K562 (cell line): ENCODE data around the gene SERPING1. TPM values are rescaled to one million over a fixed set of nuclear protein-coding genes. Genes with fewer than 3 reads are reported as not detected.

ENCODE experiments used
- ARHGAP35 ChIP-seq: fragments of 450-650 bp; IDR thresholded peaks from 2 replicates; pipeline ENCODE4 v1.6.1; 2018; ENCODE audit not compliant: partially characterized antibody
- CHD4 ChIP-seq: fragments of 200-600 bp; sonication (generic); IDR thresholded peaks from 3 replicates; pipeline ENCODE4 v1.6.1; 2012; ENCODE audit warnings: low read depth, mild to moderate bottlenecking, mixed read lengths, low read length, inconsistent platforms; ENCODE audit not compliant: insufficient read depth, insufficient replicate concordance, poor library complexity, severe bottlenecking
- DDX20 ChIP-seq: fragments of 450-650 bp; IDR thresholded peaks from 2 replicates; pipeline ENCODE4 v1.6.1; 2016; ENCODE audit warnings: missing genetic modification characterization, low read depth, mild to moderate bottlenecking, missing compliant biosample characterization, moderate library complexity
- FOXM1 ChIP-seq, 2 experiments: fragments of 450-650 bp in 1 of 2; sonication (generic) in 1 of 2; formaldehyde crosslinking in 1 of 2; IDR thresholded peaks; 2 replicates each; pipeline versions ENCODE4 v1.6.1 to v1.9.0; 2017 to 2022; ENCODE audit warnings: low read depth in 2 of 2, mild to moderate bottlenecking in 2 of 2, missing genetic modification reagents in 1 of 2, moderate library complexity in 1 of 2
- GABPA ChIP-seq: fragments of 200-800 bp; sonication (Bioruptor generic); conservative IDR thresholded peaks from 2 replicates; pipeline ENCODE4 v1.6.1; 2016; ENCODE audit warnings: low read depth, missing genetic modification characterization, missing compliant biosample characterization
- ID3 ChIP-seq, 2 experiments: fragments of 250-450 bp in 1 of 2; fragments of 450-650 bp in 1 of 2; sonication (Bioruptor Pico) in 1 of 2; IDR thresholded peaks; 2 replicates each; pipeline versions ENCODE4 v1.6.1 to v1.8.0; 2016 to 2021; ENCODE audit warnings: mild to moderate bottlenecking in 2 of 2, moderate library complexity in 2 of 2, missing compliant biosample characterization in 1 of 2, missing genetic modification characterization in 1 of 2
- ILF3 ChIP-seq: fragments of 450-650 bp; IDR thresholded peaks from 2 replicates; pipeline ENCODE4 v1.6.1; 2018; ENCODE audit warnings: antibody characterized with exemption, mild to moderate bottlenecking, moderate library complexity, borderline replicate concordance
- MAFF ChIP-seq: IDR thresholded peaks from 2 replicates; pipeline ENCODE4 v1.6.1; 2012; ENCODE audit warnings: low read length, improper control_type of control experiment
- NFYB ChIP-seq: IDR thresholded peaks from 2 replicates; pipeline ENCODE4 v1.6.1; 2011; ENCODE audit warnings: mild to moderate bottlenecking, moderate library complexity; ENCODE audit not compliant: insufficient read length; ENCODE audit errors: extremely low read depth
- NONO ChIP-seq, 2 experiments: fragments of 200-400 bp in 1 of 2; fragments of 450-650 bp in 1 of 2; formaldehyde crosslinking in 1 of 2; IDR thresholded peaks; 2 replicates each; pipeline ENCODE4 v1.6.1; 2017; ENCODE audit warnings: low read depth in 2 of 2, mild to moderate bottlenecking in 2 of 2, moderate library complexity in 2 of 2, low read length in 1 of 2
- NR4A1 ChIP-seq, 2 experiments: fragments of 250-450 bp in 1 of 2; fragments of 450-650 bp in 1 of 2; sonication (Bioruptor Pico) in 1 of 2; IDR thresholded peaks; 2 replicates each; pipeline versions ENCODE4 v1.4.0 to v1.6.1; 2016 to 2020; ENCODE audit warnings: mild to moderate bottlenecking in 2 of 2, missing compliant biosample characterization in 1 of 2, missing genetic modification characterization in 1 of 2, moderate library complexity in 1 of 2
- PATZ1 ChIP-seq: fragments of 250-450 bp; sonication (Bioruptor Pico); IDR thresholded peaks from 2 replicates; pipeline ENCODE4 v1.5.0; 2020; ENCODE audit warnings: mild to moderate bottlenecking, borderline replicate concordance
- POU5F1 ChIP-seq: fragments of 150-350 bp; IDR thresholded peaks from 2 replicates; pipeline ENCODE4 v1.6.1; 2014; ENCODE audit warnings: borderline replicate concordance, low read length, low read depth, mild to moderate bottlenecking; ENCODE audit not compliant: partially characterized antibody
- SMARCC2 ChIP-seq: fragments of 450-650 bp; IDR thresholded peaks from 2 replicates; pipeline ENCODE4 v1.6.1; 2017; ENCODE audit warnings: antibody characterized with exemption, moderate library complexity, mild to moderate bottlenecking, low read depth
- SREBF2 ChIP-seq: sonication (generic); formaldehyde crosslinking; IDR thresholded peaks from 2 replicates; pipeline ENCODE4 v1.4.0; 2020; ENCODE audit warnings: mild to moderate bottlenecking, missing genetic modification reagents
- SRF ChIP-seq, 2 experiments: fragments of 250-450, 450-650 bp in 1 of 2; sonication (Bioruptor Pico) in 1 of 2; sonication (generic) in 1 of 2; formaldehyde crosslinking; IDR thresholded peaks; 2 replicates each; pipeline versions ENCODE4 v1.5.0 to v1.5.1; 2020 to 2022; ENCODE audit warnings: mild to moderate bottlenecking in 1 of 2, missing genetic modification reagents in 1 of 2
- SRSF7 ChIP-seq: fragments of 200-400 bp; formaldehyde crosslinking; optimal IDR thresholded peaks from 2 replicates; pipeline ENCODE3; 2017; ENCODE audit warnings: mild to moderate bottlenecking, low read depth, low read length
- TAF9B ChIP-seq: fragments of 450-650 bp; IDR thresholded peaks from 2 replicates; pipeline ENCODE4 v1.6.1; 2018; ENCODE audit warnings: mild to moderate bottlenecking; ENCODE audit not compliant: partially characterized antibody
- ZFP1 ChIP-seq: fragments of 450-650 bp; formaldehyde crosslinking; IDR thresholded peaks from 2 replicates; pipeline ENCODE4 v1.4.0; 2020; ENCODE audit warnings: mild to moderate bottlenecking, mixed read lengths
- ZNF280B ChIP-seq: fragments of 250-450 bp; sonication (Bioruptor Pico); IDR thresholded peaks from 2 replicates; pipeline ENCODE4 v1.5.1; 2021; ENCODE audit warnings: mild to moderate bottlenecking
- ZNF57 ChIP-seq: fragments of 450-650 bp; formaldehyde crosslinking; IDR thresholded peaks from 2 replicates; pipeline ENCODE4 v1.4.0; 2020; ENCODE audit warnings: mild to moderate bottlenecking, moderate library complexity
- polyA plus RNA-seq, 8 experiments: library from polyadenylated mRNA; depleted of rRNA in 4 of 8; stranded (reverse) in 5 of 8; unstranded in 3 of 8; fragments of >200 nt; fragmentation: Nextera tagmentation in 2 of 8; fragmentation: Illumina TruSeq in 1 of 8; extraction: Ambion mirVana in 2 of 8; extraction: Trizol in 1 of 8; gene quantifications; 2 replicates each; pipeline versions ENCODE4 v1.2.1 to v1.2.3, GENCODE V29; 2011 to 2014; ENCODE audit warnings: inconsistent platforms in 1 of 8, missing spikeins in 1 of 8
- total RNA-seq, 7 experiments: library from RNA; depleted of rRNA in 6 of 7; stranded (reverse); fragments of >200 nt in 6 of 7; fragmentation: Illumina TruSeq in 2 of 7; extraction: Trizol in 2 of 7; gene quantifications; 2 replicates each; pipeline versions ENCODE4 v1.2.1 to v1.2.3, GENCODE V29; 2011 to 2021; ENCODE audit warnings: low replicate concordance in 1 of 7

The SERPING1 gene
- total and polyA plus RNA-seq, 9 of the 15 experiments (the other 6 are each of a cell fraction or from before 2014, with no cell fraction given), result 0.10 to 1.00 (median 0.21) TPM; not detected in 2

- TF ChIP-seq ZNF280B (CRISPR knock-in tag) (no peak), CHD4 (no peak), ARHGAP35 (no peak), SRF (CRISPR knock-in tag; IDR thresholded peaks at IDR 0.05) (no peak), SREBF2 (no peak), NONO (IDR thresholded peaks at IDR 0.05; ENCODE audit: low read depth in 2 of 2, low read length in 1 of 2) (peak in 1 of 2 experiments; percentile 64; a peak in 1 of 4 replicates), NFYB (no peak), GABPA (no peak), SRSF7 (no peak), DDX20 (no peak), MAFF (no peak), FOXM1 (IDR thresholded peaks at IDR 0.05; ENCODE audit: low read depth) (peak; percentile 88), FOXM1 (CRISPR knock-in tag; IDR thresholded peaks at IDR 0.05; ENCODE audit: low read depth) (no peak), PATZ1 (CRISPR knock-in tag) (no peak), ZFP1 (no peak), ILF3 (no peak), ZNF57 (CRISPR knock-in tag) (no peak), NR4A1 (CRISPR knock-in tag; IDR thresholded peaks at IDR 0.05) (0 out of 2 replicates have a peak, but pooled peaks have one; percentile 16), NR4A1 (tag; IDR thresholded peaks at IDR 0.05) (peak; percentile 69), TAF9B (no peak), POU5F1 (no peak), ID3 (CRISPR knock-in tag; IDR thresholded peaks at IDR 0.05) (no peak), ID3 (tag; IDR thresholded peaks at IDR 0.05) (peak; percentile 84), SMARCC2 (peak; percentile 92)
Observed at GRCh38 chr11:57647960-57648800, 50.7 kb downstream of the SERPING1 start (continued).
